Left ventricle myocardium inferior (tissue), 1 donor: ENCODE results near the gene CDC37L1. TPM values are rescaled to one million over a fixed set of nuclear protein-coding genes. Genes with fewer than 3 reads are reported as not detected.
A peak's percentile ranks its signal among the peaks of the same experiment; 100 is the strongest.

Experiments
- DNase-seq: peaks from one replicate; pipeline ENCODE4 v3.0.0-alpha.2; 2020
- H3K27ac ChIP-seq: fragments of 200-600 bp; replicated peaks from 2 replicates; pipeline ENCODE4 v1.8.0; 2021
- H3K27me3 ChIP-seq: fragments of 200-600 bp; 2 replicates; pipeline ENCODE4 v1.8.0; 2021; ENCODE audit warnings: low read depth
- H3K36me3 ChIP-seq: fragments of 200-600 bp; 2 replicates; pipeline ENCODE4 v1.8.0; 2021
- H3K4me1 ChIP-seq: fragments of 200-600 bp; 2 replicates; pipeline ENCODE4 v1.8.0; 2021
- H3K4me3 ChIP-seq: fragments of 200-600 bp; 2 replicates; pipeline ENCODE4 v1.8.0; 2021; ENCODE audit warnings: mild to moderate bottlenecking, moderate library complexity
- H3K9me3 ChIP-seq: fragments of 200-600 bp; replicated peaks from 2 replicates; pipeline ENCODE4 v1.8.0; 2021
- CTCF ChIP-seq: fragments of 200-600 bp; IDR thresholded peaks from 2 replicates; pipeline ENCODE4 v1.8.0; 2021; ENCODE audit warnings: antibody characterized with exemption, mild to moderate bottlenecking, borderline replicate concordance
- intact Hi-C: fragments of 100-400 bp; cut with micrococcal nuclease; formaldehyde crosslinking; loops from one replicate; pipeline ENCODE4 v1.11.0; 2022
- long read RNA-seq: library from polyadenylated mRNA; unstranded; transcript quantifications from one replicate; pipeline ENCODE4 v2.0.0, GENCODE V29; 2021
- total RNA-seq: library from RNA; stranded (reverse); fragmentation: NEBNext Ultra II Directional; extraction: Animal tissue kit (Norgen Biotek cat#: 25700); gene quantifications from one replicate; pipeline ENCODE4 v1.2.1, GENCODE V29; 2021
- donor health status: DM: no; HTN: yes; CAD: no; lungs with severe emphysema.

The CDC37L1 gene
- 42.4 TPM for total RNA-seq
- long read RNA-seq, transcript CDC37L1-201 (7 exons, 3,502 nt) = major isoform, 60 of 64 reads
- long read RNA-seq, partial matches to known transcripts = 2 of 64 reads
- long read RNA-seq, other reads (novel, unspliced or antisense) = 2 of 64 reads

GRCh38 chr9:4679268-4680172 lies at the start of gene CDC37L1:
Gene CDC37L1 (plus strand): TSS chr9:4679569. CDS start chr9:4679768, 199 bp downstream.
- peak; percentile 81 for TF ChIP-seq CTCF
- intact Hi-C loops = no loop called here
- Histone ChIP-seq H3K4me1 (peaks cover 53% of the 10 kb centered on the region), H3K36me3 (no peaks in the 10 kb centered on the region), H3K27me3 (no peaks in the 10 kb centered on the region), H3K4me3 (peak within 1 kb of the TSS; percentile 88), H3K9me3 (no peaks in the 10 kb centered on the region), H3K27ac (peak within 1 kb of the TSS; percentile 95)
- DNase-seq = peak; percentile 99

GRCh38 chr9:4630836-4631235 lies 48.5 kb upstream of the CDC37L1 start:
- Histone ChIP-seq H3K36me3 (no peaks in the 10 kb centered on the region), H3K27me3 (no peaks in the 10 kb centered on the region), H3K9me3 (no peaks in the 10 kb centered on the region), H3K4me1 (no peaks in the 10 kb centered on the region), H3K4me3 (no peak overlapping the region), H3K27ac (no peak overlapping the region)
- no peak for TF ChIP-seq CTCF
- intact Hi-C loops = no loop called here
- DNase-seq = no peak

- Histone ChIP-seq H3K27me3 (no peaks in the 10 kb centered on the region), H3K9me3 (no peaks in the 10 kb centered on the region), H3K36me3 (no peaks in the 10 kb centered on the region), H3K27ac (no peak overlapping the region), H3K4me3 (no peak overlapping the region), H3K4me1 (no peaks in the 10 kb centered on the region)
- DNase-seq = no peak
- no peak for TF ChIP-seq CTCF
- intact Hi-C loops = loop anchor here (2.0 kb wide), 1 partner anchor 256 kb away; no protein-coding TSS in a partner anchor
Measured at GRCh38 chr9:4638968-4639367, 40.4 kb upstream of the CDC37L1 start.

GRCh38 chr9:4639420-4639819 lies 39.9 kb upstream of the CDC37L1 start:
- intact Hi-C loops = loop anchor here (2.0 kb wide), 1 partner anchor 257 kb away; no protein-coding TSS in a partner anchor
- Histone ChIP-seq H3K27me3 (no peaks in the 10 kb centered on the region), H3K27ac (no peak overlapping the region), H3K4me1 (no peaks in the 10 kb centered on the region), H3K9me3 (no peaks in the 10 kb centered on the region), H3K4me3 (no peak overlapping the region), H3K36me3 (no peaks in the 10 kb centered on the region)
- DNase-seq = no peak
- TF ChIP-seq CTCF = no peak

- Histone ChIP-seq H3K27me3 (no peaks in the 10 kb centered on the region), H3K4me3 (no peak overlapping the region), H3K36me3 (no peaks in the 10 kb centered on the region), H3K4me1 (no peaks in the 10 kb centered on the region), H3K9me3 (no peaks in the 10 kb centered on the region), H3K27ac (no peak overlapping the region)
- DNase-seq = no peak
- peak; percentile 65 for TF ChIP-seq CTCF
- intact Hi-C loops = no loop called here
Measured at GRCh38 chr9:4640027-4640426, 39.3 kb upstream of the CDC37L1 start.
